GM18520 (cell line): ENCODE data around the gene SLC46A3.
"Not testable (repeated sequence)": the region's sequence is repeated elsewhere in the genome, so short reads cannot be mapped to it uniquely, and the experiment has no call there.

Experiments
- ATAC-seq: cut with Tn5 transposase; IDR thresholded peaks from one replicate; pipeline ENCODE4 v1.9.1; 2021; ENCODE audit not compliant: unreplicated experiment

Gene SLC46A3, protein sequence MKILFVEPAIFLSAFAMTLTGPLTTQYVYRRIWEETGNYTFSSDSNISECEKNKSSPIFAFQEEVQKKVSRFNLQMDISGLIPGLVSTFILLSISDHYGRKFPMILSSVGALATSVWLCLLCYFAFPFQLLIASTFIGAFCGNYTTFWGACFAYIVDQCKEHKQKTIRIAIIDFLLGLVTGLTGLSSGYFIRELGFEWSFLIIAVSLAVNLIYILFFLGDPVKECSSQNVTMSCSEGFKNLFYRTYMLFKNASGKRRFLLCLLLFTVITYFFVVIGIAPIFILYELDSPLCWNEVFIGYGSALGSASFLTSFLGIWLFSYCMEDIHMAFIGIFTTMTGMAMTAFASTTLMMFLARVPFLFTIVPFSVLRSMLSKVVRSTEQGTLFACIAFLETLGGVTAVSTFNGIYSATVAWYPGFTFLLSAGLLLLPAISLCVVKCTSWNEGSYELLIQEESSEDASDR

DNA sequence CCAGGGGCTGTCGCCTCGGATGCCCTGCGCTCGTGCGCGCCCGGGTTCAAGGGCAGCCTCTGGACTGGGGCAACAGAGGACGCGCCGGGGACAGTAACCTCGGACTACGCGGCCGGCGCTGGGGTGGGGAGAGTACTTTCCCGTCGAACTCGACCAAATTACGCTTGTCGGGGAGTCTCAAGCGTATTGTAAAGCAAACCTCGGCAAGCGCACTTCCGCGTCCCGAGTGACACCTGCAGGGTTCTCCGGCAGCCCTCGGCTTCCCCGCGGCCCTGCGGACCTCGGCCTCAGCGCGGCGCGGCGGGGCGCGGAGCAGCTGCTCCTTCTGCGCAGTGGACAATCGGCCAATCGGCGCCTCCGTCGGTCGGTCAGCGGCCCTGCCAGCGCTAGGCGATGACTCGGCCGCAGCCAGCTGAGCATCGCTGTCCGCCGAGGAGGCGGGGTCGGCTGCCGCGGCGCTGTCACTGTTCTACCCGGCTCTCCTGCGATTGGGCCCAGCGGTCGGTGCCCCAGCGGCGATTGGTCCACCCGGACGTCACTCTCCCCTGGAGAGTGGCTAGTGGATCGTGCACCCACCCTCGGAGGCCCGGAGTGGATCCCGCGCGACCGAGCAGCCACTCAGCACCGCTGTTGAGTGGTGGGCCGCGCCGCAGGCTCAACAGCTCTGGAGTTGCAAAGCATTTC lies at the start of gene SLC46A3:
Gene SLC46A3 (minus strand): TSS at position 428 of the 684 bp plus-strand sequence. CDS start 972 bp downstream, outside the sequence.
- peak; percentile 95 for ATAC-seq

DNA sequence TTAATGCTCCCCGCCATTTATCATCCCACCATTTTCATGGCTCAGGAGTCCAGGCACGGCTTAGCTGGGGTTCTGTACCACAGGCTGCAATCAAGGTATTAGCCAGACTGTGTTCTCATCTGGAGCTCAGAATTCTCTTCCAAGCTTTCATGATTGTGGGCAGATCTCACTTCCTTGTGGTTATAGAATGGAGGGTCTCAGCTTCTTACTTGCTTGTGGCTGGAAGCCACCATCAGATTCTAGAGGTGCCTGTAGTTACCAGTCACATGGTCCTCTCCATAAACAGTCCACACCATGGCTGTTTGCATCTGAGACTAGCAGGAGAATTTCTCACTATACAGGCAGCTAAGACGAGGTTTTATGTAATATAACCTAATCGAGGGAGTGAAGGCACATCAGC lies 45.1 kb upstream of the SLC46A3 start:
- ATAC-seq: no peak

DNA sequence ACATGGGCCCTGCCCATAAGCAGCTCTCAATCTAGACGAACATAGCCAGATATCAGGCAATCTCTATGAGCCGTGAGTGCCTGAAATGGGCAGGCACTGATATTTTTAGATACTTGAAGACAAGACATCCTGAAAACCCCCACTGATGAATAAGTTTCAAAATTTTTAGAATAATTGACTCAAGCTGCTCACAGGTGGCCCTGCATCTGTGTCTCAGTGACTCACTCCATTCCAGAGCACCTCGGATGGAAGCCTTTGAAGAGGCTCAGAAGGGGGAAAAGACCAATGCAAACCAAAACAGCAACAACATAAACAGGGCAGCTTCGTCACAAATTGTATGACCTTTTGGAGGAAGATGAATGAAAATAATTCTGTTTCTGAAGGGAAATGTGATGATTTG lies 42.8 kb upstream of the SLC46A3 start:
- ATAC-seq: no peak

DNA sequence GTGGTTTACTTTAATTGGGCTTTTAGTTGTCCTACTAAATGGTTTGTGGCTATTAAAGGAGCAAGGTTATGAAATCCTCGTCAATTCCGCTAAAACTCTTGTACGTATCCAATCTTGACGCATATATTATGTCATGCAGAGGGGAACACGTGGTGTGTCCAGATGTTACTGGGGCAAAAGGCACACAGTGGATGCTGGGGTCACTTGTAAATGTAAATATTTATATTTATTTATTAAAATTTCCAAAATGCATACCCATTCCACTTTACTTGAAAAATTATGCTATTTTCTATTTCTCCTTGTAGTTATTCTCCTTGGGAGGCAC lies 36.7 kb upstream of the SLC46A3 start:
- ATAC-seq: no peak

DNA sequence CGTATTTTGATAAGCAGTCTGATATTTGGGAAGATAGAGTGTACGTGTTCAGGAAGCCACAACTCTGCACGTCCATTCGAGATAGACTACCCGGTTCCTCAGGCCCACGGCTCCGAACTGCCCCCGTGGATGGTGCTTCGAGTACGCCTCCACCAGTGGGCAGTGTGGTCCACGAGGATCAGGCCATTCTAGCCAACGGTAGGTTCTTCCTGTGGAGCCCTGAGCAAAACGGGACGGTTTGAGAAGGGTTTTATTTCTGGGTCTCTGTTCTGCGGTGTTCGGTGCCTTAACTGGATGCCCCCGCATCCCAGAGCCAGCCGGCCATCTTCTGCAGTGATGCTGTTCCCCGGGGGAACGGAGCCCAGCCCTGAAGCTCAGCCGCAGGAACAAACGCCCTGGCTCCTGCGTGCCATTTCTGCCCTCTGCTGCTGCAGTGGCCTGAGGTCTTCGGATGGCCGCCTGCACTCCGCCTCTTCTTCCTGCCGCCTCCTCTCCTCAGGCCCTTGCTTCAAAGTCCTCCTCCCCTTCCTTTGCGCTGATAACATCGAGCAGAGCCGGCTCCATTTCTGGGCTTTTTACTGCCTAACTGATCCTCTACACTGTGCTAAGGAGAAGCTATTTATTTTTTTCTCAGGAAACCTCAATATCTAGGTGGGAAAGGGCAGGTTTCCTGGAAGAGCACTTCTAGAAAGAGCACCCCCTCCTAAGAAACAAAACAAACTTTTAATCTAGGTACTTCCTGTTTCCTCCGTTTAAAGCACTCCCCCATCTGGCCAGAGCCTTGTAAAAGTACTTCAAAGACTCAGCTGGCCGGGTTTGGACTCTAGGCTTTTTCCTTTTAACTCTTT lies 36.2 kb upstream of the SLC46A3 start:
- ATAC-seq: no peak

DNA sequence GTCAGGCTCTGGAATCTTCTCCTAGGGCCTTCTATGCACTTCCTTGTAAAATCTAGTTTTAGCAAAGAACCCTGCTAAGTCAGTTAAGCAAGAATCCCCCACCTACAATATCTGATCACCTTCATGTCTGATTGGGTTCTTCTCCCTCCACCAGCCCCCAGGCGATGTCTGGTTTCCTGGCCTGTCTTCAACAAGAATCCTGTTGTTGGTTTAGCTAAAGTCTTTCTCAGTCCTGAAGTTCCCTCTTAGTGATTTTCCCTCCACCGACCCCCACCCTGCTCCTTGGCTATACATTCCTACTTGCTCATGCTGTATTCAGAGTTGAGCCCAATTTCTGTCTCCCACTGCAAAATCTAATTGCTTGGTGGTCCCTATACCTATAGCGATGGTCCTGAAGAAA lies 35.2 kb upstream of the SLC46A3 start:
- no peak for ATAC-seq

DNA sequence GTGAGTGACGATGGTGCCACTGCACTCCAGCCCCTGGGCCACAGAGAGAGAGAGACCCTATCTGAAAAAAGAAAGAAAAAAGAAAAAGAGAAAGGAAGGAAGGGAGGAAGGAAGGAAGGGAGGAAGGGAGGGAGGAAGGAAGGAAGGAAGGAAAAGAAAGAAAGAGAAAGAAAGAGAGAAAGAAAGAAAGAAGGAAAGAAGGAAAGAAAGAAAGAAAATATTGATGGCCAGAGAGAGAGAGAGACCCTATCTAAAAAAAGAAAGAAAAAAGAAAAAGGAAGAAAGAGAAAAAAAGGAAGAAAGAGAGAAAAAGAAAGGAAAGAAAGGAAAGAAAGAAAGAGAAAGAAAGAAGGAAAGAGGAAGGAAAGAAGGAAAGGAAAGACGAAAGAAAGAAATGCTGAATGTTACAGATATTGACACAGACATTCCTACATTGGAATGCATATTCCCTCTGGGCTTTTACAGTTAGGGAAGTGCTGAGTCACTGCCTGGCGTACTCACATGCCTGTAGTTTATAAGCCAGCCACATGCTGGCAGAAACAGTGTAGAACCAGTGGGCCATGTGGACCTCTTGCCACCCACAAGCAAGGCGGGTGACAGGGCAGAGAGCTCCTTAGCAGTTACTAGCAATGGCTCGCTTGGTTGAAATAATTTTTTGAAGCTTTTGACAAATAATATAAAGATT lies 34.6 kb upstream of the SLC46A3 start:
- ATAC-seq: no peak

DNA sequence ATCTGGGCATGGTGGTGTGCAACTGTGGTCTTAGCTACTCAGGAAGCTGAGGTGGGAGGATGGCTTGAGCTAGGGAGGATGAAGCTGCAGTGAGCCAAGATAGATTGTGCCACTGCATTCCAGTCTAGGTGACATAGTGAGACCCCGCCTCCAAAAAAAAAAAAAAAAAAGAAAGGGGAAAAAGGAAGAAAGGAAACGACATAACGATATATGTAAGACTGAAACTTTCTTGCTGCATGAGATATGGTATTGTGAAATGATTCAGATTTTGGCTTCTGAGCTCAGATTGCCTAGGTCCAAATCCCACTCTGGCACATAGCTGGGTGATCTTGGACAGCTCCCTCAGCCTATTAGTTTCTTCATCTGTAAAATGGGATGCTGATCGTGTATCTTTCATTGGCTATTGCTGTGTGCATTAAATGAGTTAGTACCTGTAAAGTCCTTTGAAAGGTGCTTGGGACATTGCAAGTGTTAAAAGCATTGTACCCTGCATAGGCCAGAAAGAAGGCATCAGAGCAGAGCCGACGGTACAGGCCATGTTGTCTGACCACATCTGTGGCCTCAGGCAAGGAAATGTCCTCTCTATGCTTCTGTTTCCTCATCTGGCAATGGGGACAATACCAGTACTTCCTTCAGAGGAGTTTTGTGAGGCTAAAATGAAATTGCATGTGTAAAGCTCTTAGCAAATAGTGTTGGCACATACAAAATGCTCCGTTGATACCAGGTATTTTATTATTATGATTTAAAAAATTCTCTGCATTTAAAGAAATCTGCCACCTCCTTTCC lies 32.6 kb upstream of the SLC46A3 start:
- ATAC-seq: no peak

DNA sequence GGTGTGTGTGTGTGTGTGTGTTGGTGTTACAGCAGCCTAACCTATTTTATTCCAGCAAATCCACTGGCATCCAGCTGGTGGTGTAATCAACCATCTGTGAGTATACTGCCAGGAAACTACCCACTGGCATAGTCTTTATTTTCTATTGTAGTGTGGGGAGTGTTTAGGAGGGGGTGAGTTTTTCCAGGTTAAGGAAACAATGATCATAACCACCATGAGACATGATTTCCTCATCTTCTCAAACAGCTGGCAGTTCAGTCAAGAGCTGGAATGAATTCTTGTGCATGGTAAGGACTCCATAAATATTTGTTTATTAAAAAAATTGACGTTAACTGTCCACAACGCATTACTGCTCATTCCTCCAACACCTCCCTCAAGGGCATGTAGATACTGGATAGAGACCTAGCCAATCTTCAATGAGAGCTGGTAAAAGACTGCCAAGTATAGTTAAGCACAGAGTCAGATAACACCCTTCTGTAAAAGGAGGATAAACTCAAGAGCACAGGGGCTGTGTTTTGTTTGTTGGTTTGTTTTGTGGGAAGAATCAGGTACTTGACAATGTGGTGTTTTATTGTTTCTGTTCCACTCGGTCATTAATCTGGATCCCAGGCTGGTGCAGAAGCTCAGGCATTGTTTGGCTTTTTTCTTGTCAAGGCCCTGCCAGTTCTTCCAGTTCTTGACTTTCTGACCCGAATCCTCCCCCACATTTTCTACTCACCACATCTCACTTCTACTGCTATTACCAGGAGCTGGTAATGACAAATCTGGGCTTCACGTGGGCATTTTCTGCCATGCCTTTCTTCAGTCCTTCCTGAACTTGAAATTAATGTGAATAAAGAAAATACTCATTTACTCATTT lies 31.6 kb upstream of the SLC46A3 start:
- ATAC-seq: no peak

DNA sequence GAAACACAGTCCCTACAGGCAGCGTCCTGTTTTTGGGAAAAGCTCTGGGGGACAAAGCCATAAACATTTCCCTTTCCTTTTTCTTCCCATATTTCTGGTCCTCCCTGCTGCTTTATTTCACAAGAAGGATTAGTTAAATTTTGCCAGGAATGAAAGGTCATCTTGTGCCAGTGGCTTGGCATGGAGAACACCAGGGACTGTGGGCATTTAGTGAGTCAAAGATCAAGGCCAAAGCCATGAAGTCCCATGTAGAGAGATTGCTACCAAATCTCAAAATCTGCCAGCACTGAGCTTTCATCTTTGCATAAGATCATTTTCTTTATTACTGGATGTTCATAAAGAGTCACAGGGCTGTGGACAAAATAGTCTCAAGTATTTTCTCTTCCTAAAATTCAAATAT lies 29.1 kb upstream of the SLC46A3 start:
- no peak for ATAC-seq

DNA sequence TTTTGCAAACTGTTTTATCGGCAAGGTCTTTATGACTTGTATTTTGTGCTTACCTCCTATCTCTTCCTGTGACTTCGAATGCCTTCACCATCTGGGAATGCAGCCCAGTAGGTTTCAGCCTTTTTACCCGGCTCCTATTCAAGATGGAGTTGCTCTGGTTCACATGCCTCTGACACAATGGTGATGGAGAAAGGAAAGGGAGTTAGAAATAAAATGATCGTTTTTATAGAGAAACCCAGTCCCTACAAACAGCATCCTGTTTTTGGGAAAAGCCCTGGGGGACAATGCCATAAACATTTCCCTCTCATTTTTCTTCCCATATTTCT lies 27.5 kb upstream of the SLC46A3 start:
- ATAC-seq: no peak

DNA sequence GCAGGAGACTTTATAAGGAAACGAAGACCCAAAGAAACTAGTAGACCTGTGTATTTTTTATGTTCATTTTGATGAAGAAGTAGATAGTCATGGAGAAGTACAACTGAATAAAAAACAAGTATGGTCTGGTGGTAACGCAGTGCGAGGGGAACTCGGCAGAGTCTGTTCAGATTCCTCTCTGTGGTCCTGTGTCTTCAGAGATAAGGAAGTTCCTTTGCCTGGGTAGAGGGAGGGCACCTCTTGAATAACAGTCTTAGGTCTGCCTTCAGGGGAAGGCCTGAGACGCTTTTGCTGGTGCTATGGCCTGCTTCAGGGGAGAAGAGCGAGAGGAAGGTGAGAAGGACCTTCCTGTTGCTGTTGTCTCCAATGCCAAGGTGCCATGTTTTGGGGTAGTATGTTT lies 25.9 kb upstream of the SLC46A3 start:
- ATAC-seq: no peak

DNA sequence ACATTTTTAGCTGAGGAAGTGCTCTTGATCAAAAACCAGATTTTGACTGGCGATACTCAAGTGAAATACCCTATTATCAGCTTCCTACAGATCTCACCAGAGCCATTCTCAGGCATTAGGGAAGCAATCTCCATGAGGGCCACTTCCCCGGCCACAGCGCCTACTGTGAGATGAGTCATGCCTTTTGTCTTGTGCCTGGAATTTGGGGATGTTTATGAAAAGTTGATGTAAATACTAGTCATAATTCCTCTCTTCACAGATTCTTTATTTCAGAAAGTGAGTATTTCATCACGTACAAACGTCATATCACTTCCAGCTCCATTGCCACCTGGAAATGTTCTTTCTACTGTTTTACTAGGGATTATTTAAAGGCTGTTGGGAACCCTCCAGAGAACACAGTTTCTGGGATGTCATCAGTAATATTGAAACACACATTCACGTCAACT lies 25.3 kb upstream of the SLC46A3 start:
- no peak for ATAC-seq

DNA sequence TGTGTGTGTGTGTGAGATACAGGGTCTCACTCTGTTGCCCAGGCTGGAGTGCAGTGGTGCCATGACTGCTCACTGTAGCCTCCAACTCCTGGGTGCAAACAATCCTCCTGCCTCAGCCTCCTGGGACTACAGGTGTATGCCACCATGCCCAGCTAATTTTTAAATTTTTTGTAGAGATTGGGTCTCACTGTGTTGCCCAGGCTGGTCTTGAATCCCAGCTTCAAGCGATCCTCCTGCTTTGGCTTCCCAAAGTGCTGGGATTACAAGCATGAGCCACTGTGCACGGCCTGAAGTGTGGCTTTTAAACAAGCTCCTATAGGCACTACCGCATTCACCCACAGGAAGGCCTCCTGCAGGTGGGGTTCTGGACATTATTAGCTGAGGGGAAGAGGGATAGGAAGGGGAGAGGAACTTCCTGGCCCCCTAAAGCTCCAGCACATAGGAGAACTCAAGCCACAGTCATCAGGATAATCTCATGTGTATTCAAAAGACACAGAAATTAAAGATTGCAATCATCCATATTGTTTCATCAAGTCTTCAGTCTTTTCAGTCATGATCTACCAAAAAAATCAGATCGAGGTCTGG lies 24.8 kb upstream of the SLC46A3 start:
- no peak for ATAC-seq

DNA sequence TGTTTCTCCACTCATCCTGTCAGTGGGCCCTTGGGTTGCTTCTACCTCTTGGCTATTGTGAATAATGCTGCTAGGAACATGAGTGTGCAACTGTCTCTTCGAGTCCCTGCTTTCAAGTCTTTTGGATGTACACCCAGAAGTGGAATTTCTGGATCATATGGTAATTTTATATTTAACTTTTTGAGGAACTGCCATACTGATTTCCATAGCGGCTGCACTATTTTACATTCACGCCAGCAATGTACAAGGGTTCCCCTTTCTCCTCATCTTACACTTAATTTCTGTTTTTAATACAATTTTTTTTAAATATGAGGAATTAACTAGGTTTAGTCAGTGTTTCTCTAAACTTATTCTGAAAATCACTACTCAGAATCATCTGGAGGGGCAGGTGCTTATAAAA lies 24.2 kb upstream of the SLC46A3 start:
- ATAC-seq: no peak

DNA sequence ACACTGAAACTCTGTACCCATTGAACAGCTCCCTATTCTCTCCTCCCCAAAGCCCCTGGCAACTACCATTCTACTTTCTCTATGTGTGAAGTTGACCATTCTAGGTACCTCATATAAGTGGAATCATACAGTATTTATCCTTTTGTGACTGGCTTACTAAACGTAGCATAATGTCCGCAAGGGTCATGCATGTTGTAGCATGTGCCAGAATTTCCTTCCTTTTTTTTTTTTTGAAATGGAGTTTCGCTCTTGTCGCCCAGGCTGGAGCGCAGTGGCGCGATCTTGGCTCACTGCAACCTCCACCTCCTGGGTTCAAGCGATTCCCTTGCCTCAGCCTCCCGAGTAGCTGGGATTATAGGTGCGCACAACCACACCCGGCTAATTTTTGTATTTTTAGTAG lies 23.7 kb upstream of the SLC46A3 start:
- not testable (repeated sequence) for ATAC-seq

DNA sequence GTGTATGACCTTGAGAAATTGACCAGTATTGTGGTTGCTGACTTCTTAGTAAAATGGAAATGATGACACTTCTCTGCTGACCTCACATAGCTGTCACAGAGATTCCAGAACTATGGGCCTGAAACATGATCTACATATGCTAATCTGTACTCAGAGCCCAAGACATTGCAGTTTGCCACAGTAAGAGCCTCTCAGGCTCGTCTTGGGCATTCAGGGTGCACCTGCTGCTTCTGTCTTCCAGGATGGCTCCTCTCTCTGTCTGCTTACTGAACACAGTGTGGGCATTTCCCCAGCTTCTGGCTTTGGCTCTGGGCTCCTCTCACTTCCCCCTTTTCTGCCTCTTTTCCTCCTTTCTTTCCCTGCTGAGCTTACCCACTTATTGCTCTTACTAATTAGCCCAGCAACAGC lies 22.3 kb upstream of the SLC46A3 start:
- no peak for ATAC-seq

DNA sequence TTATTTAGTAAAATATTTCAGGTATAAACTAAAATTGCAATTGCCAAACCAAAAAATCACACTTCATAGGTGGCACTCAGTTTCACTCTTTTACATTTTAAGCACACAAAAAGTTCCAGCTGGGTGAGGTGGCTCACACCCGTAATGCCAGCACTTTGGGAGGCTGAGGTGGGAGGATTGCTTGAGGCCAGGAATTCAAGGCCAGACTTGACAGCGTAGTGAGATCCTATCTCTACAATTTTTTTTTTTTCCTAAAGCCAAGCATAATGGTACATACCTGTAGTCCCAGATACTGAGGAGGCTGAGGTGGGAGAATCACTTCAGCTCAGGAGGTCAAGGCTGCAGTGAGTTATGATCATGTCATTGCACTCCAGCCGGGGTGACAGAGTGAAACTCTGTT lies 20.6 kb upstream of the SLC46A3 start:
- no peak for ATAC-seq

DNA sequence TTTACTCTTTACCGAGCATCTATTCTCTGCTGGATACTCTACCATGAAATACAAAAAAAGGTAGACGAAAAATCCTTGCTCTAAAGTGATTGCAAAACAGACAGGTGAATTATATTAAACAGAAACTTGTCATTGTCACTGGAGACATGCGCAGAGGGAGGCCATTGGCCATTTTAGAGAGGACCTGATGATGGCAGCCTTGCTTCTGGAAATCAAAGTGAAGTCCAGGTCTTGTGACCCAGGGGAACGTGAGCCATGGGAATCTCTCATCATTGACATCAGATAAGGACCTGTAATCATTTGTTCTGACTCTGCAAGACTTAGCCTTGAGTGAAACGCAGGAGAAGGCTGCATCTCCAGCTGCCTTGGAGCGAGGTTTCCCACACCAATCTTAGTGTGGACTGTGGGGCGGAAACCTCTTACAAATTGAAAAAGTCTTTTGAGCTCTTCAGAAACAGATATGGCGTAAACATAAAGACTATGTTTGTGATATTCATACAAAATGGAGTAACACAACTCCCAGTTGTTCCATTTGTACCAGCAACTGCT lies 16.8 kb upstream of the SLC46A3 start:
- ATAC-seq: no peak
